NCI-H1417 treated with DMSO at 0.1 percent for 48 hours (cell line): Measurements from ENCODE around the gene TERB1.
"Not testable (repeated sequence)": the region's sequence is repeated elsewhere in the genome, so short reads cannot be mapped to it uniquely, and the experiment has no call there.

Experiments used
- DNase-seq: peaks from one replicate; lab custom pipeline; 2025; lab: John Stamatoyannopoulos, UW

Gene TERB1

DNA sequence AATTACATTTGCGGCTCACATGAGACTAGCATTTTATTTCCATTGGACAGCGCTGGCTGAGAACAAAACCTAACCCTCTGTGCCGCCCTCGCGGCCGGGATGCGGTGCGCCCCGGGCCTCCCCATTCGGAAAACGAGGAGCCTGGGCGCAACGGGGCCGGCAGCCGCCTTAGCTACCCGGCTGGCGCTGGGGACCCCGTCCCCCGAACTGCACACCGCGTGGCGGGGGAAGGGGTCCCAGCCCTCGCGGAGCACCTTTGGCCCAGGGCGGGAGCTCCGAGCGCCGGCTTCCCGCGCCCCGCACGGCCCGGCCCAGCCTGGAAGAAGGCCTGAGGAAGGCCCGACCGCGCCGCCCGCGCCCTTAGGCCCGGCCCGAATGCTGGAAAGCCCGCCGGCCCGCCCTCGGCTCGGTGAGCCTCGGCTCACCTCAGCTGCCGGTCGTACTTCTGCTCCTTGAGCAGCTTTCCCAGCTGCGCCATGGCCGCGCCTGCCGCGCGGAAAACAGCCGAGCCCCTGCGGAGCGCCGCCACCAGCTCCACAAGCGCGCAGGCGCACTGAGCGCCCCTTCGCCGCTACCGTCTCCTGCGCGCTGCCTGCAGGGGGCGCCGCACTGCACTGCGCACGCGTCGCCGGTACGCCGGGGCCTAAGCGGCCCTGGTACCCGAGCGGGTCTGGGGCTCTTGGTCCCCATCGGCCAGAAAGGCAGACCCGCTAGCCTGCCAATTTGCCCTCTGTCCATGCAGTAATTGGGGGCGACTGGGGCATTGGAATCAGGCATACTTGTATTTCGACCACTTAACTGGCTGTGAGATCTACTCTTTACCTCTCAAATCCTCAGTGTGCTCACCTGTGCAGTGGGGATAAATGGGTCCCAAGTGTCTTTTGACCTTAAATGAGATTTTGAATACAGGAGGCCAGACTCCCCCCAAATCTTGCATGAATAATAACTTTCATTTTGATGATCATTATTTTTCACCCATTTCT is 29.3 kb upstream of the TERB1 start, which contains the start of gene NAE1:
Gene NAE1, minus strand, starts transcription at position 555 of the 983 bp plus-strand sequence. Its CDS starts 77 bp downstream, at position 478.
- DNase-seq = peak; percentile 35

DNA sequence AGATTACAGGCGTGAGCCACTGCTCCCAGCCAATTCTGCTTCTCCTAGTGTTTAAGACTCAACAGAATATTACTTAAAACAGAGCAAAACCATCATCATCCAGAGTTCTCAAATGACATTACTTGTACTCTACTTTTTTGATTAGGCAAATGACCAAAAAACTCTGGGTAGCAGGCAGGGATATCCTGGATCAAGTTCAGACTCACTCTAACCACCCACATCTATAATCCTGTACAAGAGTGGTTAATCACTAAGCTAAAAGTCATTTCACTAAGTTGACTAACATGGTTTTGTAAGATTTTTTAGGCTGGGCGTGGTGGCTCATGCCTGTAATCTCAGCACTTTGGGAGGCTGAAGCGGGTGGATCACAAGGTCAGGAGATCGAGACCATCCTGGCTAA is 22.6 kb upstream of the TERB1 start:
- no peak for DNase-seq

DNA sequence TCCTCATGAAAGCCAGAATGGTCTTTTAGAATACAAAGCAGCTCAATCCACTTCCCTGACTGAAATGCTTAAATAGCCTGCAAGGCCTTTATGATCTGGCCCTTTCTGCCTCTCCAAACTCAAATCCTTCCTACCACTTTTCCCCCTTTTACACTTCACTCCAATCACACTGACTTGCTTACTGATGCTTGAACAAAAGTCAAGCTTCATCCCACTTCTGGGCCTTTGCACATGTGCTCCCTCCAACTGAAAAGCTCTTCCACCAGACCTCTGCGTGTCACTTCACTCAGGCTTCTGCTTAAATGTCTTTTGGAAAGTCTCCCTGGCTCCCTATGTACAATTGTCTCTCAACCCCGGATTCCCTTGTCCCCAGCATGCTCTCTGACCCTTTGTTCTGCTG is 13.3 kb upstream of the TERB1 start:
- no peak for DNase-seq

DNA sequence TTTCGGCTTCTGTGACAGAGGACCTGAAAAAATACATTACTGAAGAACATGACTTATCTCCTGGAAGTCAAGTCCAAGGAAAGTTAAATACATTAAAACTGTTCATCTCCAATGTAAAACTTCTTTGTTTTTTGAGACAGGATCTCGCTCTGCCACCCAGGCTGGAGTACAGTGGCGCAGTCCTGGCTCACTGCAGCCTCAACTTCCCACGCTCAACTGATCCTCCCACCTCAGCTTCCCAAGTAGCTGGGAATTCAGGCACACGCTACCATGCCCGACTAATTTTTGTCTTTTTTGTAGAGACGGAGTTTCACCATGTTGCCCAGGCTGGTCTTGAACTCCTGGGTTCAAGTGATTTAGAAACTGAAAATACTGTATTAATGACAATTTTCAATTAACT is 9.7 kb upstream of the TERB1 start:
- no peak for DNase-seq

DNA sequence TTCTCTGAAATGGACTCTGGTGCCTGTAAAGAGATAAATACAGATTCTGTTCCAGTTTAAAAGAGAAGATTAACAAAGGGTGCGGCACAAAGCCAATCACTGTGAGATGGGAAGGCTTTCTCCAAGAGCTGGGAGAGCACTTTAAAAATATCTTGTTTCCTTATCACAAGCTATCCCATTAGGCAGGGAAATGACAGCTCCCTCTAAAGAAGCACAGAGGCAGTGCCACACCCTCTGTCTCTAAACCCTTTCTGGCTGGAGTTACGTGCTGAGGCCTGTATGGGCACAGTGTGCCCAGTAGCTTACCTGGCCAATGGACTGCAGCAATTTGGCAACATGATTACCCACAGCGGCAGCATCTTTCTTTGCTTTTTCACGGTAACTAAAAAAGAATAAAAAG is 9.0 kb upstream of the TERB1 start:
- DNase-seq = no peak

DNA sequence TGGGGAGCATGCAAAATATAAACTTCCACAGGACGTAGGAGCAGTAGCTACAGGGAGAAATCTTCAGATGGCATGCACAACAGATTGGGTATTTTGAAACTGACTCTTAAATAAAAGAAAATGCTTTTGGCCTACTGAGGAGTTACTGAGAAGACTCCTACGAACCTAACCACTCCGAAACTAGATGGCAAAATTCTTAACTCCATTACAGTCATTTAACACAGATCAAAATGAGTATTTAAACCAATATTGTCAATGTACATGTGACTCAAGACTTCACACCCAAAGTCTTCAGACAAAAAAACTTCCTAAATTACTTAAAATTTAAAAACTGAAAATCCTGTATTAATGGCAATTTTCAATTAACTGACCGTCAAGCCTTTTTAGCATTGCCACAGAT is 8.4 kb upstream of the TERB1 start:
- no peak for DNase-seq

DNA sequence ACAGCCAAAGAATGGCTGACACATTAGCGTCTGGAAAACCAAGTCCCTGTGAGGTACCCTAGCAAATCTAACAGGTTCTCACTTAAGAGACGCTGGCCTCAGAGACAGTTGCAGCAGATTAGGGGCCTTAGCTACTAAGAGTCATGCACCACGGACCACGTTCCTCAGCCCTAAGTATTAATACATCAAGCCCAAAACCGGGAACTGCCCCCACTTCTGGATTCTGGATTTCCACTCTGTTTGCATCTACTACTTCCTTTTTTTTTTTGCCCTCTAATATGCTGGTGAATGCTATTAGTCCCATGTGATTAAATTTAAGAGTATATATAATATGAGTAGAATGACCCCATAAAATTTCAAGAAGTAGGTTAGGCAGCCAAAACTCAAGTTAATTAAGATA is 775 bp upstream of the TERB1 start:
- no peak for DNase-seq

DNA sequence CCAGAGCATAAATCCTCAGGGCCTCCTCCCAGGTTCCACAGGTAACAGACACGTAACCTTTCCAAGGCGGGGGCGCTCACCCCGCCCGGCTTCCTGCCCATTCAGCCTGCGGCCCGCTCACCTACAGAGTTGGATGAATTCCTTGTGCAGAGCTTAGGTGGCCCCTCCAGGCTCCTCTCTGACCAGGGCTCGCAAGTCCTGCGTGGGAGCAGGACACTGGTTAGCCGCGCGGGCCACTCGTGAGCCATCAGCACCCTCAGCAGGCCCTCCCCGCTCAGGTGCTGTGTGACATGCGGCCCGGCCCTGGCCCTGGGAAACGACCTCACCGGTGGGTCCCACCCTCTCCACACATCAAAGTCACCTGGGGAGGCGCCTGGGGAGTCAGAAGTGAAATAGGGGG is 528 bp downstream of the TERB1 start:
- no peak for DNase-seq

DNA sequence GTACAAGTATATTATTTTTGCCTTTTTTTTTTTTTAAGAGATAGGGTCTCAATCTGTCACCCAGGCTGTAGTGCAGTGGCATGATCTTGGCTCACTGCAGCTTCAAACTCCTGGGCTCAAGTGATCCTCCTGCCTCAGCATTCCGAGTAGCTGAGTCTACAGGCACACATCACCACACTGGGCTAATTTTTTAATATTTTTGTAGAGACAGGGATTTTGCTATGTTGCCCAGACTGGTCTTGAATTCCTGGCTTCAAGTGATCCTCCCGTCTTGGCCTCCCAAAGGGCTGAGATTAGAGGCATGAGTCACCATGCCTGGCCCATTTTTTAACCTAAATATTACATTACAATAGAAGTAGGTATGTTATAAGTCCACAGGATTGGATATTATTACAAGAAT is 3.2 kb downstream of the TERB1 start:
- no peak for DNase-seq

DNA sequence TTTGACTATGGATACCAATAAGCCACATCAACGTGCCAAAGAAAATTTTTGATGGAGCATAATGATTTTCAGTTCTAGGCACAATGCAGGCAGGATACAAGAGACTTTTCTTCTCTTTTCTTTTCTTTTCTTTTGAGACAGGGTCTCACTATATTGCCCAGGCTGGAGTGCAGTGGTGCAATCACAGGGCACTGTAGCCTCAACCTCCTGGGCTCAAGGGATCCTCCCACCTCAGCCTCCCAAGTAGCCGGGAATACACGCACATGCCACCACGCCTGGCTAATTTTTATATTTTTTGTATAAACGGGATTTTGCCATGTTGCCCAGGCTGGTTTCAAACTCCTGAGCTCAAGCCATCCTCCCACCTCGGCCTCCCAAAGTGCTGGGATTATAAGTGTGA is 7.4 kb downstream of the TERB1 start:
- DNase-seq = not testable (repeated sequence)

DNA sequence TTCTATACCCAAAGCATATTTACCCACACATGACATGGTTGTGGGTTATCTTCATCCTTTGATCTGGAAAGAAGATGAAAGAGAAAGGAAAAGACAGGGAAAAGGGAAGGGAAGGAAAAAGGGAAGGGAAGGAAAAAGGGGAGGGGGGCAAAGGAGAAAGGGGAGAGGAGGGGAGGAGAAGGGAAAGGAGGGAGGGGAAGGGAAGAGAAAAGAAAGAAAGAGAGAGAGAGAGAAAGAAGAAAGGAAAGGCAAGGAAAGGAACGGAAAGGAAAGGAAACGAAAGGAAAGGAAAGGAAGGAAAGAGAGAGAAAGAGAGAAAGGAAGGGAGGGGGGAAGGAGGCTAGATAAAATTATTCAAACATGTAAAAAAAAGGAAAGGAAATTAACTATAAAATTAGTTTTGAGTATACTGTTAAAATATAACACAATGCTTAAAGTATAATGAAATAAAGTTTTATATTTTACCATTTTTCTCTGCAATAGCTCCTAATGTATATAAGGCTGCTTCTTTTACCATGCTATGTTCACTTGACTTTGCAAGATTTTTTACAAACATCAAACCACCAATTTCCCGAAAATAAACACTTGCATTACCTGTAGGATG is 11.2 kb downstream of the TERB1 start:
- no peak for DNase-seq

DNA sequence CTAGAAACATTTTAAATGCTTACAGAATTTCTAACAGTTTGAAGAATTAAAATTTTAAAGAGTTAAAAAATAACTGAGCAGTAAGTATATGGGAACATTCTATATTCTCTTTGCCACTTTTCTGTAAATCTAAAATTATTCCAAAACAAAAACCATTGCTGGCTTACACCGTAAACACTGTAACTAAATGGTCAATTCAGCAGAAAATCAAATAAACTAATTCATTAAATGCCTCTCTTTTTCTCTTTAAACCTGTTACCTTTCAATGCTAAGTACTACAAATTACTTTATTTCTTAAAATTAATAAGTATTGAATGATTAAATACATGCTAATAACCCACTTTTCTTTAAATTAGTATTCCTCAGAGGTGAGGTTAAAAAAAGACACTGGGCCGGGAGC is 14.0 kb downstream of the TERB1 start:
- no peak for DNase-seq

DNA sequence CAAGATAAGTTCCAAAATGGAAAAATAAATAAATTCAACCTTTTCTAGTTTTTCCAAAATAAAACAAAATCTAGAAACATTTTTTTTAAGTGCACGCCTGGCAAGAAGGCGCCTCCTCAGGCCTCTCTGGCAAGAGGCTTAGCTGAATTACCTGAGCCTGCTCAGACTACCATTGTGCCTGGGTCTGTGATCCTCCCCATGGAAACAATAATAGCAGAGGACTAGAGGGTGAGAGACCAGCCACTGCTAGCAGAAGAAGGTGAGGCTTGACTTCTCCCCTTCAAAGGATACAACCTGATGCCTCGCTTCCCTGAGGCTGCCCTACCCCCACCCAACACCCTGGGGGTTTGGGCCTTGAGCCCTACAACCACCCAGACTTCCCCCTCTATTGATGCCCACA is 14.8 kb downstream of the TERB1 start:
- DNase-seq = no peak

DNA sequence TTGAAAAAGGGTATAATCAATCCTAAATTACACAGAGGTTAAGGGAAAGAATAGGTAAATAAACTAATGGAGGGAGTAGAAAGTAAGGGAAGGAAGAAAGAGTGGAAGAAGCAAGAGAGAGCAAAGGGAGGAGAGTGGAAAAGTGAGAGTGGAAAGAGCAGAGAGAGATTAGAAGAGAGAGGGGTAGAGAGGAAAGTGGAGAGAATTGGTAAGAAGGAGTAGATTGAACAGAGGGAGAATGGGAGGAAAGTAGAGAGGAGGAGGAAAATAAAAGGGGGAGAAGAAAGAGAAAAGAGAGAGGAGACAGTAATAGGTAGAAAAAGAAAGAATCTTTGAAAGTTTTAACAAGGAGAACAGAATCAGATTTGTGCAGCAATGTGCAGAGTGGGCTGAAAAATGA is 24.9 kb downstream of the TERB1 start:
- no peak for DNase-seq

DNA sequence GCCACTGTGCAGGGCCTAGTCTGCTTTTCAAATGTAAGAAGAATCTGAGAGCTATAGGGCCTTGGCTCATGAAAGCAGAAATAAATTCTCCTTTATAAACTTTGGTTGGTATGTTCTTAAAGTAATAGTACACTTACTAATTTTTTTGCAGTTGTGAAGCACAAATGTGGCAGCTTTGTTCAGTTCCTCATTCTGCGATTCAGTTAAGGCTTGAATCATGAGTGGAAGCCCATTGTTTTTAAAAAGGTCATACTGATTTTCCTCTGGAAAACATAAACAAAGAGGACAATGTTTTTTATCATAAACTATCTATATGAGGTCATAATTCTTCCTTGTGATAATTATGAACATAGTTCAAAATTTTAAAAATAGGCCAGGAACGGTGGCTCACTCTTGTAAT is 26.4 kb downstream of the TERB1 start:
- DNase-seq = no peak

DNA sequence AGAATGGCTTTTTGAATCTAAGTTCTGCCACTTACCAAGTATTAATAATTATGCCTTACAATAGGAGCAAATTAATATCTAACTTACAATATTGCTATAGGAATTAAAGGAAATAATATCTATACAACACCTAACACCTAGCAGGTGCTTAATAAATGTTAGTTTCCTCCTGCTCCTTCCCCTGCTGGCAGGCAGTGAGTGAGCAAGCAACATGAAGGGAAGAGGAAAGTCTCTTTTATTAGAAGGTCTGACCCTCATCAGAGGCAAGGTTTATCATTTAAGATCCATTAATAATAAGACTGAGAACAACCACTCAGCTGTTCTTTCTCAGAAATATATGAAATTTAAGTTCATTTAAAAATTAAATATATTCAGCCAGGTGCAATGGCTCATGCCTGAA is 43.3 kb downstream of the TERB1 start:
- no peak for DNase-seq

DNA sequence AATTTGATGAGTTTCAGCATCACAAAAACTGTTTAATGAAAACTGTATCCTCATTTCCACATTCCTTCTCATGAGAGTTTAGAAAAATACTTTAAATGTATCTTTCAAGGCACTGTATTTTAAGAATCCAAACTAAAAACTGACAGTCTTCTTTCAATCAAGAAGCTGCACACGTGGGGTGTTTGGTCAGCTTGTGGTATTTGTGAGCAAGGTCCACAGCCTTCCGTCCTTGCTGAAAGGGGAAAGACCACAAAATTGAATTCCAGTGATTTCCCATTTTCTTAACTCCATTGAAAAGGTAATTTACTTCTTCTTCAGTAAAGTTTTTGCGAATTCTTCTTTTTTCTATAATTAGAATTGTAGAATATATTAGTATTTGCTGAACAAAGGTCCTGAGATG is 46.6 kb downstream of the TERB1 start:
- DNase-seq = no peak

DNA sequence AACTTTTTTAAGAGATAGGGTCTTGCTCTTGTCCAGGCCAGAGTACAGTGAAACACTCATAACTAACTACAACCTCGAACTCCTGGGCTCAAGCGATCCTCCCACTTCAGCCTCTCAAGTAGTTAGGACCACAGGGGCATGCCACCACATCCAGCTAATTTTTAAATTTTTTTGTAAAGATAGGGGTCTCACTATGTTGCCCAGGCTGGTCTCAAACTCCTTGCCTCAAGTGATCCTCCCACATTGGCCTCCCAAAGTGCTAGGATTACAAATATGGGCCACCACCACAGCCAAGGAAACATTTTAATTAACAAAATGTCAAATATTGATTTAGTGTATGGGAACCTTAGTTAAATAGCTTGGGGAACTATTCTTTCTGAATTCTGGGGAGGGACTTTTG is 47.2 kb downstream of the TERB1 start:
- no peak for DNase-seq

DNA sequence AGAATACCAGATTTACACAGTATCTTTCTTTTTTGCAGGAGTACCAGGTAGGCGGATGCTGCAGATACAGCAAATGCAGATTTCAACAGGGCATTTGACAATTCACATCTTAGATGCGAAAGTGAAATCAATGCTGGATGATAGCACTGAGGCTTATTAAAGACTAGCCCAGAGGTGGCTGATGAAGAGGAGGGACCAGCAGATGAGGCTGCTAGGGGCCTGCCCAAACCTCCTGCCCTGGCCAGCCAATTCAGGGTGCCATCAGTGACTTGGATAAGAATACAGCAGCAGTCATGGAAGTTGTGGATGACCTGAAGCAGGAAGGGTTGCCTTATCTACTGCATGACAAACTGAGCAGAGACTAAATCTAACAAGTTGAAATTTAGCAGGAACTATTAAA is 48.4 kb downstream of the TERB1 start:
- DNase-seq = no peak

DNA sequence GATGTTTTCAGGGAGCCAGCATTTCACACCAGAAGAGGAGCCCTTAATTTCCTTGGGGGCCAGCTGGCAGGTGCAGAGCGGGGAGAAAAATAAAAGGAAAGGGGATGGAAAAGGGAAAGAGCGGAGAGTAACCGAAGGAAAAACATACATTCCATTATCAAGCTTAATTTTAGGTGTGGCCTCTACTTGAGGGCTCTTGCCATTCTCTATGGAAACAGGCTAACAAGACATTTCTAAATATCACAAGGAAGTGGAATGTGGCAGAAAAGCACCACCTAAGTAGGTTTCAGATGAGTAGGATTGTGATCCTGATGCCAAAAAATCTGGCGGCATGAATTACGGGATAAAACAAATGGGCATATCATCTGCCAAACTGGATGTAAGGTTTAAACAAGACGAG is 49.0 kb downstream of the TERB1 start:
- DNase-seq = no peak

DNA sequence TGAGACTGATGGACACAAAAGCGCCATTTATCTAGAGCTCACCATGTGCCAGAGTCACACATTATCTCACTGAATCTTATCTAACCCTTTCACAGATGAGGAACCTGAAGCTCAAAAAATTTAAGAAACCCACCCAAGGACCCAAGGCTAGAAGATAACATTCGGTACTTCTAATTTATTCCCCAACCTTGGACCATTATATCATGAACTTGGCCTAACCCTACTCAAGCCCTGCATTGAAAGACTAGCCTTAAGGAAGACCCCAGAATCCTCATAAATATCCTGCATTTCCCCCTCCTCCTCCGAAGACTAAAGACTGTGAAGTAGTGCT is 49.4 kb downstream of the TERB1 start:
- no peak for DNase-seq

DNA sequence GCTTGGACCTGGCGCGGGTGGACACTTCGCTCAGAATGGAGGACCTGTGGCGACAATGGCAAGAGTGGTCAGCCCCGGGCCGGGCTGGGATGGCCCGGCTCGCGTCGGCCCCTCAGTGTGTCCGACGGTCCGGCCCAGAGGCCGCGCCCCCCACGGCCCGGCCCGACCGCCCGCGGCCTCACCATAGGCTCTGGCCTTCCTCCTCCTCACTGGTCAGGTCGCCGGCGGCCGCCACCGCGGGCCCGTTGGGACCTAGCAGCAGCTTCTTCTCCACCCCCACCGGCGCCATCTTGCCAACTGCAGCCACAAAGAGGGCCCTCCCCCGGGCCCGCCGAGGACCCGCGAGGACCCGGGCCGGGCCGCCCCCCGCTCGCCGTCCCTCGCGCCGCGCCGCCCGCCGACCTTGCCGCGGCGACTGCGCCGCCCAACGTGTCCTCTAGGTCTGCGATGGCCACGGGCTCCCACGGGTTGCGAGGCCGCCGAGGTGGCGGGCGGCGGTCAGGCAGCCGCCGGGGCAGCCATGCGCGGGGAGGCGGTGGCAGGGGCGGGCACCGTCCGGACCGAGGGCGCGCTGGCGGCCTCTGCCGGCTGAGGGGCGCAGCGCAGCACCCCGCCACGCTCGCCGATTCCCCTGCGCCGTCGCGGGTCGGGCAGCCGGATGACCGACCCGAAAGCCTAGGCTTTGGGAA is 49.9 kb downstream of the TERB1 start, which contains the start of gene DYNC1LI2:
Gene DYNC1LI2, minus strand, starts transcription at position 307 of the 689 bp plus-strand sequence. Its CDS starts 18 bp downstream, at position 289.
- peak; percentile 12 for DNase-seq

DNA sequence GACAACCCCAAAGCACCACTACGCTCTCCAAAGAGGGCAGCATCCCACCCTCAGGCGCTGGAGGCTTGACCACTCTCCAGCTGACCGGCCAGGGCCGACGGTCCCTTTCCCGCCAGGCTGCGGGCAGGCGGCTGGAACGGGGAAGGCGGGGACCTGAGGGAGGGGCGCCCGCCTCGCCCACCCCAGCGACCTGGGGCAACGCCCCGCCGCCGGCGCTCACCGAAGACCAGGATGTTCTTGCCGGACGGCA is 50.4 kb downstream of the TERB1 start:
- no peak for DNase-seq
